ENCODE data around the gene MCTP1.
"Not testable (repeated sequence)": the region's sequence is repeated elsewhere in the genome, so short reads cannot be mapped to it uniquely, and the experiment has no call there.

MCTP1 gene

DNA sequence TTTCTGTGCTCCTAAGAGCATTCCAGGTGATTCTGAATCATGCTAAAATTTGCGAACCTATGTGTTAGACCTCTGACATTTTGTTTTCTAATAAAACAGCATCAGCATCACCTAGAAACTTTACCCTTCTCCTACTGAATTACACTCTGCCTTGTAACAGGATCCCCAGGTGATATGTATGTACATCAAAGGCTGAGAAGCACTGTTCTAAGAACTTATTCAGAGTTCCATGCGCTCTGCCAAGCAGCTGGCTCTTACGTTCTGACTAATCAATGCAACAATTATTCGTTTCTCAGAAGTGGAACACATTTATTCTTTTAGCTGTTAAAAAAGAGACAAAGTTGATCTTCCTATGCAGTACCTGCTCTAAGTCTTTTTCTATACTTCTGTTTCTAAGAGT, 437.9 kb downstream of the MCTP1 start:
- DNase-seq (ENCODE audit: low spot score), result no peak
- Histone ChIP-seq H3K27ac (ENCODE audit: poor library complexity, severe bottlenecking) (no peak overlapping the region), H3K27me3 (ENCODE audit: insufficient read depth, poor library complexity, severe bottlenecking) (no peaks in the 10 kb centered on the region)

DNA sequence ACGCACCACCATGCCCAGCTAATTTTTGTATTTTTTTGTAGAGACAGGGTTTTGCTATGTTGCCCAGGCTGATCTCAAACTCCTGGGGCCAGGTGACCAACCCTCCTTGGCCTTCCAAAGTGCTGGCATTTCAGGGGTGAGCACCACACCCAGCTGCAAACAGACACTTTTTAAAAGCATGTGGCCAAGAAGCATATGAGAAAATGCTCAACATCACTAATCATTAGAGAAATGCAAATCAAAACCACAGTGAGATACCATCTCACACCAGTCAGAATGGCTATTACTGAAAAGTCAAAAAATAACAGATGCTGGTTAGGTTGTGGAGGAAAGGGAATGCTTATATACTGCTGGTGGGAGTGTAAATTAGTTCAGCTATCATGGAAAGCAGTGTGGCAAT, 439.2 kb downstream of the MCTP1 start:
- not testable (repeated sequence) for H3K4me1 ChIP-seq (ENCODE audit: insufficient read depth, poor library complexity, severe bottlenecking); H3K4me3 ChIP-seq (ENCODE audit: severe bottlenecking); H3K27ac ChIP-seq (ENCODE audit: poor library complexity, severe bottlenecking); H3K9me3 ChIP-seq (ENCODE audit: severe bottlenecking); ATAC-seq (ENCODE audit: low read depth); H3K27me3 ChIP-seq (ENCODE audit: insufficient read depth, poor library complexity, severe bottlenecking); DNase-seq (ENCODE audit: low spot score); H3K36me3 ChIP-seq (ENCODE audit: low read depth)

More for the DNA sequence above, 437.9 kb downstream of the MCTP1 start:
- ATAC-seq (ENCODE audit: low read depth), result no peak
- TF ChIP-seq, protein P1, sequence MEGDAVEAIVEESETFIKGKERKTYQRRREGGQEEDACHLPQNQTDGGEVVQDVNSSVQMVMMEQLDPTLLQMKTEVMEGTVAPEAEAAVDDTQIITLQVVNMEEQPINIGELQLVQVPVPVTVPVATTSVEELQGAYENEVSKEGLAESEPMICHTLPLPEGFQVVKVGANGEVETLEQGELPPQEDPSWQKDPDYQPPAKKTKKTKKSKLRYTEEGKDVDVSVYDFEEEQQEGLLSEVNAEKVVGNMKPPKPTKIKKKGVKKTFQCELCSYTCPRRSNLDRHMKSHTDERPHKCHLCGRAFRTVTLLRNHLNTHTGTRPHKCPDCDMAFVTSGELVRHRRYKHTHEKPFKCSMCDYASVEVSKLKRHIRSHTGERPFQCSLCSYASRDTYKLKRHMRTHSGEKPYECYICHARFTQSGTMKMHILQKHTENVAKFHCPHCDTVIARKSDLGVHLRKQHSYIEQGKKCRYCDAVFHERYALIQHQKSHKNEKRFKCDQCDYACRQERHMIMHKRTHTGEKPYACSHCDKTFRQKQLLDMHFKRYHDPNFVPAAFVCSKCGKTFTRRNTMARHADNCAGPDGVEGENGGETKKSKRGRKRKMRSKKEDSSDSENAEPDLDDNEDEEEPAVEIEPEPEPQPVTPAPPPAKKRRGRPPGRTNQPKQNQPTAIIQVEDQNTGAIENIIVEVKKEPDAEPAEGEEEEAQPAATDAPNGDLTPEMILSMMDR (IDR thresholded peaks at IDR 0.05; ENCODE audit: poor library complexity, severe bottlenecking), result no peak
- Histone ChIP-seq H3K4me1 (ENCODE audit: insufficient read depth, poor library complexity, severe bottlenecking) (no peaks in the 10 kb centered on the region), H3K9me3 (ENCODE audit: severe bottlenecking) (no peaks in the 10 kb centered on the region), H3K4me3 (ENCODE audit: severe bottlenecking) (no peak overlapping the region), H3K36me3 (ENCODE audit: low read depth) (no peaks in the 10 kb centered on the region)

DNA sequence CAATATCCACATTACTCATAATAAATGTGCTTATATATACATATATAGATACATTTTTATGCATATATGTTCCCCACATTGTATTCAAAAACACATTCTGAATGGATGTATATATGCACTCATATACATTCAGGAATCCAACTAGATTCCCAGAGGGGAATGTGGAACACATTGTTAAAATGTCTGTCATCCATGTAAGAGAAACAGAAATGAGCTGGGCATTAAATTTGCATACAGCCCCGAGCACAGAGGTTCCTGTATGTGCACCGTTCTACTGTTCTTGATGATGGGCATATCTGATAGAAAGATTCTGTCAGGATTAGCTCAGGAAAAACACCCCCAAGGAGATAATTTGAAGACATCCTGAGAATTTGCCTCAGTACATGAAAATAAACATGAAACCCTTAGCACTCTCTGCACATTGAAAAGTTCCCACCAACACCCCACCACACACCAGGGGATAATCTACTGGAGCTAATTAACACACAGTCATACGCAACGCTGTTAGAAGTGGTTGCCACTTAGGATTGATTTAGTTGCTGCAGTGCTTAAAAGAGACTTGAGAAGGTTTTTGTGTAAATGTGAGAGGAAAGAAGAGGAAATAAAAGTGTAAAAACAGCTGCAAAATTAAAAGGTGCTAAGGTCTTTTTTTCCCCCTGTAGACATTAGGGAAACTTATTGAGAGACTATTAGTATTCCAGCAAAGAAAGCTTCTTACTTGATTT, 443.1 kb downstream of the MCTP1 start:
- no peak overlapping the region for H3K27ac ChIP-seq (ENCODE audit: poor library complexity, severe bottlenecking)
- DNase-seq (ENCODE audit: low spot score), result no peak
- H3K9me3 ChIP-seq (ENCODE audit: severe bottlenecking), result no peaks in the 10 kb centered on the region
- TF ChIP-seq, protein P1 (IDR thresholded peaks at IDR 0.05; ENCODE audit: poor library complexity, severe bottlenecking), result no peak
- no peak overlapping the region for H3K4me3 ChIP-seq (ENCODE audit: severe bottlenecking)
- H3K36me3 ChIP-seq (ENCODE audit: low read depth), result no peaks in the 10 kb centered on the region
- no peaks in the 10 kb centered on the region for H3K27me3 ChIP-seq (ENCODE audit: insufficient read depth, poor library complexity, severe bottlenecking)
- no peak for ATAC-seq (ENCODE audit: low read depth)
- H3K4me1 ChIP-seq (ENCODE audit: insufficient read depth, poor library complexity, severe bottlenecking), result no peaks in the 10 kb centered on the region

DNA sequence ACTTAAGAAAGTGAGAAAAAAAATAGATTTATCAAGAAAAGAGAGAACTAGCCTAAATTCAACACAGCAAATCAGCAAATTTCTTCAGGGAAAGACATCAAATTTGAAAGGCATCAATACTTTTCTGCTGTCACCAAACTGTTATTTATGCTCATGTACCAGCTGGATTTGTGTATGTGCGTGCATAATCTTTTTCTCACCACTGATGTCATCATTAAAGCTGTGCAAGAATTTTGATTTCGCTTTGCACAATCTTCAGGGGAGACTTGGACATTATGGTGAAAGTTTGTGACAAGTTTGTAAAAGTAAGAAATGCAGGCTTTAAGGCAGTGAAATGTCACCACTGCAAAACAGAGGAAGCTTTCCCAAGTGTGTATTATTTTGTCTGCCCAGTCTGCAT, 451.0 kb downstream of the MCTP1 start:
- no peak for ATAC-seq (ENCODE audit: low read depth)
- Histone ChIP-seq H3K36me3 (ENCODE audit: low read depth) (no peaks in the 10 kb centered on the region), H3K27me3 (ENCODE audit: insufficient read depth, poor library complexity, severe bottlenecking) (no peaks in the 10 kb centered on the region), H3K4me3 (ENCODE audit: severe bottlenecking) (no peak overlapping the region), H3K27ac (ENCODE audit: poor library complexity, severe bottlenecking) (no peak overlapping the region), H3K9me3 (ENCODE audit: severe bottlenecking) (no peaks in the 10 kb centered on the region), H3K4me1 (ENCODE audit: insufficient read depth, poor library complexity, severe bottlenecking) (no peaks in the 10 kb centered on the region)
- DNase-seq (ENCODE audit: low spot score), result no peak
- TF ChIP-seq, protein P1 (IDR thresholded peaks at IDR 0.05; ENCODE audit: poor library complexity, severe bottlenecking), result no peak

DNA sequence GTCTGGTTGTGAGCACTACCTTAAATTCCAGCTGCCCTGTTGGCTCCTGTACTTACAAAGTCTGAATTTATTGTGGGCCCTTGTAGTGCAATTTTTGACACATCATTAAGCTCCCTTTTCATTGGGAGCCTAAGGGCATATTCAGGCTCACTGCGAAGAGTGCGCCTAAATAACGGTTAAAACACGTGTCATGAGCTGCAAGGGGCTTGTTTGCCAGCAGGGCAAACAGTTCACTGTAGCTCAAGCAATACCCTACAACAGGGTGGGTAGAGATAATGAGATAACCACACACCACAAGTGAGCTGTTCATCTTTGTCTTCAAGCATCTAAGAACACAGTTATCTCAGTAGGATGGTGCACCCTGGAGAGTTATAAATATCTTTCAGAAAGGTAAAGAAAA, 452.2 kb downstream of the MCTP1 start:
- Histone ChIP-seq H3K27me3 (ENCODE audit: insufficient read depth, poor library complexity, severe bottlenecking) (no peaks in the 10 kb centered on the region), H3K4me3 (ENCODE audit: severe bottlenecking) (no peak overlapping the region), H3K36me3 (ENCODE audit: low read depth) (no peaks in the 10 kb centered on the region), H3K27ac (ENCODE audit: poor library complexity, severe bottlenecking) (no peak overlapping the region), H3K9me3 (ENCODE audit: severe bottlenecking) (no peaks in the 10 kb centered on the region), H3K4me1 (ENCODE audit: insufficient read depth, poor library complexity, severe bottlenecking) (no peaks in the 10 kb centered on the region)
- TF ChIP-seq, protein P1 (IDR thresholded peaks at IDR 0.05; ENCODE audit: poor library complexity, severe bottlenecking), result no peak
- no peak for ATAC-seq (ENCODE audit: low read depth)
- DNase-seq (ENCODE audit: low spot score), result no peak

Measured in RWPE2 (cell line).